GM21737 (cell line): ENCODE results near the gene SLC25A21.

Experiments used
- ATAC-seq: cut with Tn5 transposase; IDR thresholded peaks from one replicate; pipeline ENCODE4 v1.9.1; 2021; ENCODE audit warnings: mild to moderate bottlenecking, moderate library complexity; ENCODE audit not compliant: unreplicated experiment

The SLC25A21 gene

GRCh38 chr14:36791402-36791801, 381.0 kb downstream of the SLC25A21 start:
- ATAC-seq = no peak

GRCh38 chr14:36785511-36785910, 386.9 kb downstream of the SLC25A21 start:
- ATAC-seq = no peak

GRCh38 chr14:36784541-36784940, 387.9 kb downstream of the SLC25A21 start:
- no peak for ATAC-seq

- no peak for ATAC-seq
Observed at GRCh38 chr14:36781897-36782296, 390.5 kb downstream of the SLC25A21 start.

- no peak for ATAC-seq
Observed at GRCh38 chr14:36773558-36773957, 398.8 kb downstream of the SLC25A21 start.

GRCh38 chr14:36773136-36773540, 399.3 kb downstream of the SLC25A21 start:
- ATAC-seq = no peak

- no peak for ATAC-seq
Observed at GRCh38 chr14:36771028-36771640, 401.3 kb downstream of the SLC25A21 start.

- no peak for ATAC-seq
Observed at GRCh38 chr14:36768638-36769337, 403.6 kb downstream of the SLC25A21 start.

GRCh38 chr14:36767603-36768281, 404.7 kb downstream of the SLC25A21 start:
- ATAC-seq = no peak

GRCh38 chr14:36766974-36767373, 405.4 kb downstream of the SLC25A21 start:
- ATAC-seq = no peak

GRCh38 chr14:36757734-36758601, 414.4 kb downstream of the SLC25A21 start:
- no peak for ATAC-seq

GRCh38 chr14:36756226-36756625, 416.2 kb downstream of the SLC25A21 start:
- no peak for ATAC-seq

GRCh38 chr14:36755756-36756155, 416.6 kb downstream of the SLC25A21 start:
- no peak for ATAC-seq

- ATAC-seq = no peak
Observed at GRCh38 chr14:36751920-36752319, 420.5 kb downstream of the SLC25A21 start.

- ATAC-seq = no peak
Observed at GRCh38 chr14:36751106-36751505, 421.3 kb downstream of the SLC25A21 start.

- ATAC-seq = no peak
Observed at GRCh38 chr14:36750244-36750643, 422.2 kb downstream of the SLC25A21 start.

GRCh38 chr14:36748610-36749213, 423.7 kb downstream of the SLC25A21 start:
- ATAC-seq = no peak

- no peak for ATAC-seq
Observed at GRCh38 chr14:36747411-36748184, 424.8 kb downstream of the SLC25A21 start.

- ATAC-seq = no peak
Observed at GRCh38 chr14:36746872-36747271, 425.5 kb downstream of the SLC25A21 start.

- ATAC-seq = no peak
Observed at GRCh38 chr14:36741858-36742257, 430.5 kb downstream of the SLC25A21 start.
